Endodermal cell (in vitro differentiated cells): ENCODE results near the gene TICAM2. TPM values are rescaled to one million over a fixed set of nuclear protein-coding genes. Genes with fewer than 3 reads are reported as not detected.

ENCODE experiments used
- DNase-seq: peaks from one replicate; pipeline ENCODE4 v3.0.0-alpha.2; 2017
- H3K27ac ChIP-seq: 2 replicates; pipeline ENCODE4 v1.5.1; 2013; ENCODE audit warnings: mild to moderate bottlenecking, low read depth, low read length, moderate library complexity
- H3K27me3 ChIP-seq: 2 replicates; pipeline ENCODE4 v1.6.1; 2013; ENCODE audit warnings: mild to moderate bottlenecking, low read length, moderate library complexity; ENCODE audit not compliant: insufficient read depth, control insufficient read depth, poor library complexity, severe bottlenecking
- H3K36me3 ChIP-seq: 2 replicates; pipeline ENCODE4 v1.7.0; 2013; ENCODE audit warnings: mild to moderate bottlenecking, low read length, moderate library complexity; ENCODE audit not compliant: control insufficient read depth, insufficient read depth
- H3K4me1 ChIP-seq: one replicate; pipeline ENCODE4 v1.7.0; 2013; ENCODE audit warnings: low read length; ENCODE audit not compliant: control insufficient read depth, insufficient read depth
- H3K4me3 ChIP-seq: 2 replicates; pipeline ENCODE4 v1.5.1; 2013; ENCODE audit warnings: mild to moderate bottlenecking, low read length, moderate library complexity
- H3K9ac ChIP-seq: 2 replicates; pipeline ENCODE4 v1.6.1; 2013; ENCODE audit warnings: mild to moderate bottlenecking, low read length, moderate library complexity; ENCODE audit not compliant: poor library complexity, severe bottlenecking; ENCODE audit errors: extremely low read depth
- H3K9me3 ChIP-seq: 2 replicates; pipeline ENCODE4 v1.6.1; 2013; ENCODE audit warnings: mild to moderate bottlenecking, low read length, moderate library complexity; ENCODE audit not compliant: control insufficient read depth
- H3K27ac Mint-ChIP-seq: 2 replicates; pipeline ENCODE4 v1.8.0; 2020; ENCODE audit warnings: mixed read lengths
- H3K27me3 Mint-ChIP-seq: 2 replicates; pipeline ENCODE4 v1.8.0; 2021; ENCODE audit warnings: mild to moderate bottlenecking, mixed read lengths; ENCODE audit not compliant: insufficient read depth
- H3K36me3 Mint-ChIP-seq: 2 replicates; pipeline ENCODE4 v1.8.0; 2020; ENCODE audit warnings: low read depth, mixed read lengths
- H3K4me1 Mint-ChIP-seq: 2 replicates; pipeline ENCODE4 v1.8.0; 2020; ENCODE audit warnings: mixed read lengths
- H3K4me3 Mint-ChIP-seq: 2 replicates; pipeline ENCODE4 v1.8.0; 2020; ENCODE audit warnings: mild to moderate bottlenecking, moderate library complexity, mixed read lengths
- H3K9me3 Mint-ChIP-seq: 2 replicates; pipeline ENCODE4 v1.8.0; 2020; ENCODE audit warnings: mild to moderate bottlenecking, mixed read lengths
- CTCF ChIP-seq: fragments of 200-600 bp; sonication (generic); conservative IDR thresholded peaks from 2 replicates; pipeline ENCODE4 v1.5.0; 2021; ENCODE audit warnings: antibody characterized with exemption, mild to moderate bottlenecking
- WGBS, 2 experiments: methylation state at CpG; one replicate each; pipeline versions ENCODE4 v1.1.5 to v1.1.7; 2013; ENCODE audit warnings: missing lambda C conversion rate in 2 of 2, mixed read lengths in 1 of 2; ENCODE audit not compliant: insufficient coverage in 1 of 2, insufficient read length in 1 of 2; 5-methylcytosine and 5-hydroxymethylcytosine counted together
- total RNA-seq, 2 donors: library from RNA; stranded (reverse); fragmentation: NEBNext Ultra II Directional in 1 of 2; extraction: Animal tissue kit (Norgen Biotek cat#: 25700) in 1 of 2; gene quantifications; 2 replicates in 1 of 2; 3 replicates in 1 of 2; pipeline ENCODE4 v1.2.1, GENCODE V29; 2021

Gene TICAM2
- total RNA-seq, 2 donors from 2014 or later: 0.84 to 1.5 TPM

GRCh38 chr5:115568668-115569067 is 33.6 kb downstream of the TICAM2 start:
- Mint-ChIP-seq H3K4me1 (no peaks in the 10 kb centered on the region), H3K9me3 (no peaks in the 10 kb centered on the region), H3K4me3 (no peak overlapping the region), H3K36me3 (no peaks in the 10 kb centered on the region), H3K27ac (no peak overlapping the region), H3K27me3 (peaks cover 2% of the 10 kb centered on the region)
- Histone ChIP-seq H3K27me3 (no peaks in the 10 kb centered on the region), H3K36me3 (no peaks in the 10 kb centered on the region), H3K27ac (no peak overlapping the region), H3K9ac (no peak overlapping the region), H3K9me3 (no peaks in the 10 kb centered on the region), H3K4me1 (no peaks in the 10 kb centered on the region), H3K4me3 (no peak overlapping the region)
- no peak for DNase-seq
- TF ChIP-seq CTCF: no peak
- whole genome bisulfite sequencing, 2 experiments: 91% methylated on average over 1 of the region's 1 CpG; no CpG with 5 or more reads in 1 of the 2 experiments

- WGBS, 2 experiments: 93 to 96% methylated on average over 2 of the region's 2 CpGs
- Mint-ChIP-seq H3K36me3 (no peaks in the 10 kb centered on the region), H3K27ac (no peak overlapping the region), H3K4me3 (no peak overlapping the region), H3K4me1 (peaks cover 4% of the 10 kb centered on the region), H3K9me3 (no peaks in the 10 kb centered on the region), H3K27me3 (peaks cover 2% of the 10 kb centered on the region)
- no peak overlapping the region for H3K4me3 ChIP-seq
- DNase-seq: no peak
- H3K9ac ChIP-seq: no peak overlapping the region
- H3K9me3 ChIP-seq: no peaks in the 10 kb centered on the region
- H3K27me3 ChIP-seq: no peaks in the 10 kb centered on the region
- no peaks in the 10 kb centered on the region for H3K4me1 ChIP-seq
- no peak overlapping the region for H3K27ac ChIP-seq
- H3K36me3 ChIP-seq: no peaks in the 10 kb centered on the region
- no peak for TF ChIP-seq CTCF
Measured at GRCh38 chr5:115565233-115565632, 37.0 kb downstream of the TICAM2 start.

- Histone ChIP-seq H3K9ac (no peak overlapping the region), H3K4me3 (no peak overlapping the region), H3K9me3 (no peaks in the 10 kb centered on the region), H3K27me3 (no peaks in the 10 kb centered on the region), H3K36me3 (no peaks in the 10 kb centered on the region), H3K27ac (no peak overlapping the region), H3K4me1 (peaks cover 6% of the 10 kb centered on the region)
- no peak overlapping the region for H3K4me3 Mint-ChIP-seq
- no peak for TF ChIP-seq CTCF
- H3K27ac Mint-ChIP-seq: no peak overlapping the region
- DNase-seq: no peak
- peaks cover 21% of the 10 kb centered on the region for H3K4me1 Mint-ChIP-seq
- no peaks in the 10 kb centered on the region for H3K36me3 Mint-ChIP-seq
- 92 to 100% methylated on average over 2 to 3 of the region's 3 CpGs for WGBS, 2 experiments
- H3K9me3 Mint-ChIP-seq: no peaks in the 10 kb centered on the region
- peaks cover 2% of the 10 kb centered on the region for H3K27me3 Mint-ChIP-seq
Measured at GRCh38 chr5:115561176-115561575, 41.1 kb downstream of the TICAM2 start.
